Endodermal cell (in vitro differentiated cells): ENCODE data around the gene PIGQ. TPM values are rescaled to one million over a fixed set of nuclear protein-coding genes. Genes with fewer than 3 reads are reported as not detected.

Experiments used
- DNase-seq: peaks from one replicate; pipeline ENCODE4 v3.0.0-alpha.2; 2017
- H3K27ac ChIP-seq: 2 replicates; pipeline ENCODE4 v1.5.1; 2013; ENCODE audit warnings: mild to moderate bottlenecking, low read depth, low read length, moderate library complexity
- H3K27me3 ChIP-seq: 2 replicates; pipeline ENCODE4 v1.6.1; 2013; ENCODE audit warnings: mild to moderate bottlenecking, low read length, moderate library complexity; ENCODE audit not compliant: insufficient read depth, control insufficient read depth, poor library complexity, severe bottlenecking
- H3K36me3 ChIP-seq: 2 replicates; pipeline ENCODE4 v1.7.0; 2013; ENCODE audit warnings: mild to moderate bottlenecking, low read length, moderate library complexity; ENCODE audit not compliant: control insufficient read depth, insufficient read depth
- H3K4me1 ChIP-seq: one replicate; pipeline ENCODE4 v1.7.0; 2013; ENCODE audit warnings: low read length; ENCODE audit not compliant: control insufficient read depth, insufficient read depth
- H3K4me3 ChIP-seq: 2 replicates; pipeline ENCODE4 v1.5.1; 2013; ENCODE audit warnings: mild to moderate bottlenecking, low read length, moderate library complexity
- H3K9ac ChIP-seq: 2 replicates; pipeline ENCODE4 v1.6.1; 2013; ENCODE audit warnings: mild to moderate bottlenecking, low read length, moderate library complexity; ENCODE audit not compliant: poor library complexity, severe bottlenecking; ENCODE audit errors: extremely low read depth
- H3K9me3 ChIP-seq: 2 replicates; pipeline ENCODE4 v1.6.1; 2013; ENCODE audit warnings: mild to moderate bottlenecking, low read length, moderate library complexity; ENCODE audit not compliant: control insufficient read depth
- H3K27ac Mint-ChIP-seq: 2 replicates; pipeline ENCODE4 v1.8.0; 2020; ENCODE audit warnings: mixed read lengths
- H3K27me3 Mint-ChIP-seq: 2 replicates; pipeline ENCODE4 v1.8.0; 2021; ENCODE audit warnings: mild to moderate bottlenecking, mixed read lengths; ENCODE audit not compliant: insufficient read depth
- H3K36me3 Mint-ChIP-seq: 2 replicates; pipeline ENCODE4 v1.8.0; 2020; ENCODE audit warnings: low read depth, mixed read lengths
- H3K4me1 Mint-ChIP-seq: 2 replicates; pipeline ENCODE4 v1.8.0; 2020; ENCODE audit warnings: mixed read lengths
- H3K4me3 Mint-ChIP-seq: 2 replicates; pipeline ENCODE4 v1.8.0; 2020; ENCODE audit warnings: mild to moderate bottlenecking, moderate library complexity, mixed read lengths
- H3K9me3 Mint-ChIP-seq: 2 replicates; pipeline ENCODE4 v1.8.0; 2020; ENCODE audit warnings: mild to moderate bottlenecking, mixed read lengths
- CTCF ChIP-seq: fragments of 200-600 bp; sonication (generic); conservative IDR thresholded peaks from 2 replicates; pipeline ENCODE4 v1.5.0; 2021; ENCODE audit warnings: antibody characterized with exemption, mild to moderate bottlenecking
- WGBS, 2 experiments: methylation state at CpG; one replicate each; pipeline versions ENCODE4 v1.1.5 to v1.1.7; 2013; ENCODE audit warnings: missing lambda C conversion rate in 2 of 2, mixed read lengths in 1 of 2; ENCODE audit not compliant: insufficient coverage in 1 of 2, insufficient read length in 1 of 2; 5-methylcytosine and 5-hydroxymethylcytosine counted together
- total RNA-seq, 2 donors: library from RNA; stranded (reverse); fragmentation: NEBNext Ultra II Directional in 1 of 2; extraction: Animal tissue kit (Norgen Biotek cat#: 25700) in 1 of 2; gene quantifications; 2 replicates in 1 of 2; 3 replicates in 1 of 2; pipeline ENCODE4 v1.2.1, GENCODE V29; 2021

Gene PIGQ
- total RNA-seq, 2 donors from 2014 or later: 128 to 129 TPM

GRCh38 chr16:609984-610383 lies 40.2 kb downstream of the PIGQ start:
- H3K4me1 ChIP-seq: no peaks in the 10 kb centered on the region
- peaks cover 13% of the 10 kb centered on the region for H3K4me1 Mint-ChIP-seq
- peaks cover 4% of the 10 kb centered on the region for H3K36me3 ChIP-seq
- no peak overlapping the region for H3K27ac Mint-ChIP-seq
- peaks cover 22% of the 10 kb centered on the region for H3K9me3 Mint-ChIP-seq
- peaks cover 6% of the 10 kb centered on the region for H3K27me3 Mint-ChIP-seq
- H3K4me3 Mint-ChIP-seq: no peak overlapping the region
- no peak overlapping the region for H3K9ac ChIP-seq
- 93 to 98% methylated on average over 8 to 14 of the region's 14 CpGs for WGBS, 2 experiments
- peaks cover 8% of the 10 kb centered on the region for H3K9me3 ChIP-seq
- TF ChIP-seq CTCF: no peak
- no peaks in the 10 kb centered on the region for H3K27me3 ChIP-seq
- H3K4me3 ChIP-seq: no peak overlapping the region
- H3K27ac ChIP-seq: no peak overlapping the region
- no peak for DNase-seq
- peaks cover 27% of the 10 kb centered on the region for H3K36me3 Mint-ChIP-seq

- peak; percentile 93 for TF ChIP-seq CTCF
- H3K4me3 ChIP-seq: no peak overlapping the region
- Mint-ChIP-seq H3K27ac (no peak overlapping the region), H3K4me3 (no peak overlapping the region), H3K4me1 (peaks cover 13% of the 10 kb centered on the region), H3K9me3 (peaks cover 14% of the 10 kb centered on the region), H3K36me3 (peaks cover 22% of the 10 kb centered on the region), H3K27me3 (peaks cover 2% of the 10 kb centered on the region)
- no peaks in the 10 kb centered on the region for H3K27me3 ChIP-seq
- H3K27ac ChIP-seq: no peak overlapping the region
- H3K9ac ChIP-seq: no peak overlapping the region
- peak; percentile 92 for DNase-seq
- 78 to 83% methylated on average over 21 to 28 of the region's 28 CpGs for WGBS, 2 experiments
- no peaks in the 10 kb centered on the region for H3K4me1 ChIP-seq
- H3K9me3 ChIP-seq: peaks cover under 1% of the 10 kb centered on the region
- peaks cover 4% of the 10 kb centered on the region for H3K36me3 ChIP-seq
Measured at GRCh38 chr16:610513-611381, 41.0 kb downstream of the PIGQ start.

GRCh38 chr16:615122-615521 lies 45.4 kb downstream of the PIGQ start:
- Mint-ChIP-seq H3K9me3 (peaks cover 2% of the 10 kb centered on the region), H3K36me3 (peaks cover 16% of the 10 kb centered on the region), H3K4me3 (no peak overlapping the region), H3K27me3 (peaks cover 2% of the 10 kb centered on the region), H3K4me1 (no peaks in the 10 kb centered on the region), H3K27ac (no peak overlapping the region)
- DNase-seq: no peak
- Histone ChIP-seq H3K36me3 (peaks cover 4% of the 10 kb centered on the region), H3K9me3 (no peaks in the 10 kb centered on the region), H3K27ac (no peak overlapping the region), H3K27me3 (no peaks in the 10 kb centered on the region), H3K4me1 (no peaks in the 10 kb centered on the region), H3K4me3 (no peak overlapping the region), H3K9ac (no peak overlapping the region)
- WGBS, 2 experiments: 91% methylated on average over 8 to 13 of the region's 13 CpGs
- TF ChIP-seq CTCF: no peak
